ENCODE results near the gene C1orf53.

- TF ChIP-seq CTCF (IDR thresholded peaks at IDR 0.05; ENCODE audit: low read length) (no peak), EZH2phosphoT487 (IDR thresholded peaks at IDR 0.05; ENCODE audit: low read length) (no peak), EZH2 (optimal IDR thresholded peaks at IDR 0.05; ENCODE audit: low read depth, low read length) (no peak)
These were observed 43.4 kb upstream of the C1orf53 start for GRCh38 chr1:197859024-197859423.

Measured in MM.1S (cell line).